Measurements from ENCODE around the gene SAMD1. TPM values are rescaled to one million over a fixed set of nuclear protein-coding genes. Genes with fewer than 3 reads are reported as not detected.

SAMD1 gene
- total and polyA plus RNA-seq, 2 experiments from 2014 or later = 112 to 136 TPM

DNA sequence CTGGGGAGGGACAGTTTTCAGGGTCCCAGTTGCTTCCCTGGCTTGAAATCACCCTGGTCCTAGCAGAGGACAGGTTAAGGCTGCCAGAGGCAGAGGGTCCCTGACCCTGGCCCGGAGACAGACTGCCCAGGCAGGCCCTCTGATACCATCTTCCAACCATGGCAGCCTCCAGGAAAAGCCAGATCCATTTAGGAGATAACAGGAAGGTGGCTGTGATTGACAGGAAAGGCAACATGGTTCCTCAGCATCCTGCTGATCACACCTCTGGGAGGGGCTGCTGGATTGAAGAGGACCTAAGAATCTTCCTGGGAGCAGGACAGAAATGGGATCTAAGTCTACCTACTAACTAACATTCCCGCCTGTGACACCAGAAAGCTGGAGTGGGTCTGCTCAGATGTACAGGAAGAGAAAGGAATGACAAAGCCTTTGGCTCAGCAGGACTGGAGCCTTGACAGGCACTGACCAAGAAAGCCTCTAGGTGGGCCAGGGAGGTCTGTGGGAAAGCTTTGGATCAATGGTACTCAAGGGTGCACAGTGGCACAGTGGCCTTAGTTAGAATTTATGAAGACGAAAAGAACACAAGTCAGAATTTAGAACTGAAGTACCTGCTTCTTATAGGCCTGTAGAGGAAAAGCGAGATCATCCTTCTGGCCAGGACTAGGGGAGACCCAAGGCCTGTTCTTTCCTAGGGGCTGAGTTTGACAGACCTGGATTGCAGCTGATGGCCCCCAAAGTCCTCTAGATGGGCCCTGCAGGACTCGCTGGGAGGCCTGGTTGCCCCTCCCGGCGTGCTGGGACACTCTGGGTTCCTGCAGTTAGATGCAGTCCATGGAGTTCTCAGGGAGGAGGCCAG is 29.3 kb upstream of the SAMD1 start:
- Histone ChIP-seq H3K27me3 (no peaks in the 10 kb centered on the region), H3K36me3 (no peaks in the 10 kb centered on the region), H3K4me3 (no peak overlapping the region), H3K9me3 (ENCODE audit: low read depth) (no peaks in the 10 kb centered on the region), H3K27ac (peak overlapping the region; percentile 95), H3K4me1 (ENCODE audit: low read depth) (peaks cover 32% of the 10 kb centered on the region)
- TF ChIP-seq, protein P1, sequence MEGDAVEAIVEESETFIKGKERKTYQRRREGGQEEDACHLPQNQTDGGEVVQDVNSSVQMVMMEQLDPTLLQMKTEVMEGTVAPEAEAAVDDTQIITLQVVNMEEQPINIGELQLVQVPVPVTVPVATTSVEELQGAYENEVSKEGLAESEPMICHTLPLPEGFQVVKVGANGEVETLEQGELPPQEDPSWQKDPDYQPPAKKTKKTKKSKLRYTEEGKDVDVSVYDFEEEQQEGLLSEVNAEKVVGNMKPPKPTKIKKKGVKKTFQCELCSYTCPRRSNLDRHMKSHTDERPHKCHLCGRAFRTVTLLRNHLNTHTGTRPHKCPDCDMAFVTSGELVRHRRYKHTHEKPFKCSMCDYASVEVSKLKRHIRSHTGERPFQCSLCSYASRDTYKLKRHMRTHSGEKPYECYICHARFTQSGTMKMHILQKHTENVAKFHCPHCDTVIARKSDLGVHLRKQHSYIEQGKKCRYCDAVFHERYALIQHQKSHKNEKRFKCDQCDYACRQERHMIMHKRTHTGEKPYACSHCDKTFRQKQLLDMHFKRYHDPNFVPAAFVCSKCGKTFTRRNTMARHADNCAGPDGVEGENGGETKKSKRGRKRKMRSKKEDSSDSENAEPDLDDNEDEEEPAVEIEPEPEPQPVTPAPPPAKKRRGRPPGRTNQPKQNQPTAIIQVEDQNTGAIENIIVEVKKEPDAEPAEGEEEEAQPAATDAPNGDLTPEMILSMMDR (IDR thresholded peaks at IDR 0.05; ENCODE audit: low read depth, low read length) = no peak
- DNase-seq (ENCODE audit: low read depth in 1 of 2, low spot score in 1 of 2) = no peak

DNA sequence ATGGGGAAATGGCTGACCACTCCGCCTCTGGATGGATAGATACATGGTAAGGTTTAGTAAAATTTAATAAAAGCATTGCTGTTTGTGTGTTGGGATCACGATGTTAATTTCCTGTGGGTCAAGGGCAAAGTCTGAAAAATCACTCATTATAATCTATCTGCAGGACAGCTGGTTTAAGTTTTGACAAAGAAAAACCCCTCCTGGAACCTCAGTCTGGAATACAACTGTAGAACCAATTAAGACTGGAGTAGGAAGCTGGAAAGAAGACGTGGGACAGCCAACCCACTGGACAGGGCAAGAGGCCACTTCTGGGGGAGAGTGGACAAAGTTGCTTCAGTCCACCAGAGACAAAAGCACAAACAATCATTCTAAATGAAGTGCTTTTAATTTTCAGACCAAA is 28.6 kb upstream of the SAMD1 start:
- no peaks in the 10 kb centered on the region for H3K27me3 ChIP-seq
- no peak overlapping the region for H3K4me3 ChIP-seq
- peaks cover 32% of the 10 kb centered on the region for H3K4me1 ChIP-seq (ENCODE audit: low read depth)
- no peak for DNase-seq (ENCODE audit: low read depth in 1 of 2, low spot score in 1 of 2)
- H3K36me3 ChIP-seq = no peaks in the 10 kb centered on the region
- peak overlapping the region; percentile 95 for H3K27ac ChIP-seq
- TF ChIP-seq, protein P1 (IDR thresholded peaks at IDR 0.05; ENCODE audit: low read depth, low read length) = no peak
- H3K9me3 ChIP-seq (ENCODE audit: low read depth) = no peaks in the 10 kb centered on the region

DNA sequence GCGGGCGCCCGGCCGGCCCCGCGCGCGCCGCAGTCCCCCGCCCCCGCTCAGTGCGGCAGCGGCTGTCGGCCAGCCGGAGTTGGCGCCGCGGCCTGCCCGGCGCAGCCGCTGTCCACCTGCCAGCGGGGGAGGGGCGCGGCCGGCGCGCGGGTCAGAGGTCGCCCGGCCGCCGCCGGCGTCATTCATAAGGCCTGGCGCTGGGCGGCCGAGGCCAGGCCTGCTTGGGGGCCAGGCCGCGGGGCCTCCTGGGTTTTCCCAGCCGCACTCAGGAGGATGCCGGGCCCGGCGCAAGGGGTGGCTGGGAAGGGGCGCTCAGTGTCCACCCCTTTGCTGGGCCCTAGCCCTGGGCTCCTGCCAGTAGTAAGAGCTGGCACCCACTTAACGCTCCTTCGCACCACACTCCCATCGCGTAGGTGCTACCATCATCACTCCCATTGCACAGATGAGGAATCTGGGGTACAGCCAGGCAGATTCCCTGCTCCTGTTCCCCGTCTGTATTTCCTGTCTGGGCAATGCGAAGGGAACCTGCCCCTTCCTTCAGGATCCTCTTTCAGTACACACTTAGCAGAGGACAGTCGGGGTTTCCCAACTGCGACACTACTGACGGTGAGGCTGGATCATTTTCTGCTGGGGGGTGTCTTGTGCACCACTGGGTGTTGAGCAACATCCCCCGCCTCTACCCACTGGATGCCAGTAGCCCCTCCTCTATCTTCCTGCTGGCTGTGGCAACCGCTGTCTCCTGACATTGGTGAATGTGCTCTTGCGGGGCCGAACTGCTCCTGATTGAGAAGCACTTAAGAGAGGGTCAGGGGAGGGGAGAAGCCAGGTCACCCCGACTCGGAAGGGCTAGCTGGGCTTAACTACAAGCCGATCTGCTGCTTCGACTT is 27.9 kb upstream of the SAMD1 start:
- DNase-seq (ENCODE audit: low read depth in 1 of 2, low spot score in 1 of 2) = peak; percentile 32 to 84
- H3K27ac ChIP-seq = peak overlapping the region; percentile 95
- no peaks in the 10 kb centered on the region for H3K36me3 ChIP-seq
- no peaks in the 10 kb centered on the region for H3K9me3 ChIP-seq (ENCODE audit: low read depth)
- peaks cover 35% of the 10 kb centered on the region for H3K4me1 ChIP-seq (ENCODE audit: low read depth)
- TF ChIP-seq, protein P1 (IDR thresholded peaks at IDR 0.05; ENCODE audit: low read depth, low read length) = no peak
- peak overlapping the region; percentile 24 for H3K4me3 ChIP-seq
- H3K27me3 ChIP-seq = no peaks in the 10 kb centered on the region

DNA sequence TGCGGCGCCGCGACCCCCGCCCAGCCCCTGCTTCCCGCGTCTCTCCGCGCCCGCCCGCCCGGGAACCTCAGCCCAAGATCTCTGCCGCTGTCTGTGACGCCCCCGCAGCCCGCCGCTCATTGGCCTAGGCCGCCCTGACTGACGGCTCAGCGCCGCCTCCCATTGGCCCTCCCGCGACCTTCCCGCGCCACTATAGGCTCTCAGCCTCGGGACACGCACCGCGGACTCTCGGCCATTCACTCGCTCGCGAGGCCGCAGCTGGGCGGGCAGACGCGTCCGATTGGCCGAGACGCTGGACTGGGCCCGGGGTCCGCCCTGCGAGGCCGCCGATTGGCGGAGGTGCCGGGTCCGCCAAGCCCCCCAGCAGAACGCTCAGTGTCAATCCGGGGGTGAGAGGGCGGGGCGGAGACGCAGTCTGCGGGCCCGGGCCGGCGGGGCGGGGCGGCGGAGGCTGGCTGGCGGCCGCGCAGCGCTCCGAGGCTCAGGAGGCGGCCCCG is 27.2 kb upstream of the SAMD1 start, which contains the start of gene PRKACA:
Gene PRKACA (minus strand): TSS at position 95 of the 497 bp plus-strand sequence. CDS start 215 bp downstream, outside the sequence.
- peak; percentile 99 to 100 for DNase-seq (ENCODE audit: low read depth in 1 of 2, low spot score in 1 of 2)
- no peaks in the 10 kb centered on the region for H3K27me3 ChIP-seq
- TF ChIP-seq, protein P1 (IDR thresholded peaks at IDR 0.05; ENCODE audit: low read depth, low read length) = no peak
- no peaks in the 10 kb centered on the region for H3K36me3 ChIP-seq
- no peaks in the 10 kb centered on the region for H3K9me3 ChIP-seq (ENCODE audit: low read depth)
- peak within 1 kb of the TSS; percentile 95 for H3K27ac ChIP-seq
- peaks cover 42% of the 10 kb centered on the region for H3K4me1 ChIP-seq (ENCODE audit: low read depth)
- H3K4me3 ChIP-seq = peak within 1 kb of the TSS; percentile 85

DNA sequence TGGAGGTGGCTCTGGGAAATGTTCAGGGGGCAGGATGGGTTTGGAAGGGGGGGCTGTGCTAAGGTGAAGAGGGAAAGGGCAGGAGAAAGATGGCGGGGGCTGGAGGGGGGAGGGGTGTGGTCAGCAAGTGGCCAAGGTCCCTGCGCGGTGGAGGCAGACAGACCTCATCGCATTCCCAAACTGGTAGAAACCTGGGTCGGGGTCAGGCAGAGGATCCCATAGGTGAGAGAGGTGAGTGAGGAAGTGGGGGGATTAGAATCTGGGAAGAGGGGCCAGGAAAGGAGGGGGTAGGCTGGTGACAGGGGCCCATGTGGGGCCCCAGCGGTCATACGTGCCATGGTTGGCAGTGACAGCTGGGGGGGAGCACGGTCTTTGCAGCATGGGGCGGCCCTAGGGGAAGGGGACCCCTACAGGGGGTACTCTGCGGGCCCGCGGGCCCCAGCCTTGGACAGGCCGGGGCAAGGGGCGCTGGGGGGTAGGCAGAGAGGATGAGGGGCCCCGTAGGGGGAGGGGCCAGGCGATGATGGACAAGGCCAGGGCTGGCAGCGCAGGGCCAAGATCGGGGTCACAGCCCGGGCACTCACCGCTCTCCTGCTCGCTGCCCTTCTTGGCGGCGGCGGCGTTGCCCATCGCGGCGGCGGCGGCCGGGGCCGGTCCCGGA is 26.5 kb upstream of the SAMD1 start:
- Histone ChIP-seq H3K27me3 (no peaks in the 10 kb centered on the region), H3K4me1 (ENCODE audit: low read depth) (peaks cover 48% of the 10 kb centered on the region), H3K4me3 (peak overlapping the region; percentile 85), H3K27ac (peak overlapping the region; percentile 75), H3K9me3 (ENCODE audit: low read depth) (no peaks in the 10 kb centered on the region), H3K36me3 (no peaks in the 10 kb centered on the region)
- TF ChIP-seq, protein P1 (IDR thresholded peaks at IDR 0.05; ENCODE audit: low read depth, low read length) = no peak
- no peak for DNase-seq (ENCODE audit: low read depth in 1 of 2, low spot score in 1 of 2)

Data from cardiac muscle cell (in vitro differentiated cells and primary cell).